DMS153 treated with DMSO at 0.1 percent for 48 hours (cell line): ENCODE data around the gene KCNIP3.
A peak's percentile ranks its signal among the peaks of the same experiment; 100 is the strongest.

ENCODE experiments used
- DNase-seq: peaks from one replicate; lab custom pipeline; 2025; ENCODE audit not compliant: unreplicated experiment; lab: John Stamatoyannopoulos, UW

KCNIP3 gene

GRCh38 chr2:95294579-95295250 is 2.4 kb upstream of the KCNIP3 start:
- DNase-seq: no peak

- no peak for DNase-seq
Observed at GRCh38 chr2:95295376-95295775, 1.8 kb upstream of the KCNIP3 start.

GRCh38 chr2:95296011-95296410 is 1.1 kb upstream of the KCNIP3 start:
- DNase-seq: peak; percentile 33

GRCh38 chr2:95297639-95298395 is 670 bp downstream of the KCNIP3 start:
- DNase-seq: no peak

GRCh38 chr2:95298486-95299111 is 1.5 kb downstream of the KCNIP3 start:
- DNase-seq: no peak

- no peak for DNase-seq
Observed at GRCh38 chr2:95299961-95300360, 2.8 kb downstream of the KCNIP3 start.

- peak; percentile 59 for DNase-seq
Observed at GRCh38 chr2:95300450-95300849, 3.3 kb downstream of the KCNIP3 start.

- DNase-seq: no peak
Observed at GRCh38 chr2:95301186-95301585, 4.0 kb downstream of the KCNIP3 start.

- DNase-seq: no peak
Observed at GRCh38 chr2:95301876-95302641, 4.9 kb downstream of the KCNIP3 start.

- DNase-seq: no peak
Observed at GRCh38 chr2:95303191-95303919, 6.2 kb downstream of the KCNIP3 start.

- no peak for DNase-seq
Observed at GRCh38 chr2:95305380-95306061, 8.4 kb downstream of the KCNIP3 start.

- no peak for DNase-seq
Observed at GRCh38 chr2:95306336-95306895, 9.3 kb downstream of the KCNIP3 start.

- no peak for DNase-seq
Observed at GRCh38 chr2:95307036-95307435, 9.9 kb downstream of the KCNIP3 start.

- DNase-seq: no peak
Observed at GRCh38 chr2:95307878-95308277, 10.7 kb downstream of the KCNIP3 start.

- no peak for DNase-seq
Observed at GRCh38 chr2:95308426-95308990, 11.4 kb downstream of the KCNIP3 start.

- no peak for DNase-seq
Observed at GRCh38 chr2:95309599-95309998, 12.5 kb downstream of the KCNIP3 start.

GRCh38 chr2:95310216-95310615 is 13.1 kb downstream of the KCNIP3 start:
- DNase-seq: no peak

GRCh38 chr2:95310651-95311050 is 13.5 kb downstream of the KCNIP3 start:
- DNase-seq: no peak

GRCh38 chr2:95311815-95312542 is 14.8 kb downstream of the KCNIP3 start:
- no peak for DNase-seq
